Astrocyte of the spinal cord (primary cell): ENCODE results near the gene TPST2.

ENCODE experiments used
- DNase-seq: peaks from one replicate; pipeline ENCODE4 v3.0.0; 2011; ENCODE audit warnings: low read depth, low spot score
- H3K4me3 ChIP-seq: 2 replicates; pipeline ENCODE4 v1.5.1; 2011; ENCODE audit warnings: low read depth, mild to moderate bottlenecking, low read length, moderate library complexity
- CTCF ChIP-seq: IDR thresholded peaks from 2 replicates; pipeline ENCODE4 v1.5.1; 2012; ENCODE audit warnings: low read depth, mild to moderate bottlenecking, low read length, inconsistent platforms
- in situ Hi-C: cut with HindIII; loops from 2 replicates; pipeline ENCODE4 v1.10.0; 2017; ENCODE audit warnings: low sequenced_read_pairs

The TPST2 gene

GRCh38 chr22:26612652-26613051 lies 22.7 kb upstream of the TPST2 start:
- in situ Hi-C loops: no loop called here
- H3K4me3 ChIP-seq: no peak overlapping the region
- no peak for TF ChIP-seq CTCF
- no peak for DNase-seq

- H3K4me3 ChIP-seq: no peak overlapping the region
- no peak for TF ChIP-seq CTCF
- DNase-seq: peak; percentile 4
- in situ Hi-C loops: no loop called here
These were observed 21.1 kb upstream of the TPST2 start for GRCh38 chr22:26610996-26611395.

- H3K4me3 ChIP-seq: no peak overlapping the region
- in situ Hi-C loops: no loop called here
- TF ChIP-seq CTCF: no peak
- peak; percentile 91 for DNase-seq
These were observed 20.4 kb upstream of the TPST2 start for GRCh38 chr22:26610072-26610958.

DNA sequence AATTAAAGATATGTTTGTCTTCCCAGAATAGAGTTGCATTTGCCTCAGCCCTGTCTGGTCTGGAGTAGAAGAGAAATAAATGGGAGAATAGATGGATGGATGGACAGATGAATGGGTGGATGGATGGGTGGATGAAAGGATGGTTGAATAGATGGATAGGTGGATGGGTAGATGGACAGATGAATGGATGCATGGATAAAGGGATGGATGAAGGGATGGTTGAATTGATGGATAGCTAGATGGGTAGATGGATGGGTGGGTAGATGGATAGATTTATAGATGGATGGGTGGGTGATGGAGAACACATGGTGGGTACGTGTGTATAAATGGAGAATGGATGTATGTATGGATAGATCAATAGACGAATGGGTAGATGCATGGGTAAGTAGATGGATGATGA lies 19.4 kb upstream of the TPST2 start:
- DNase-seq: no peak
- TF ChIP-seq CTCF: no peak
- in situ Hi-C loops: no loop called here
- H3K4me3 ChIP-seq: no peak overlapping the region

- in situ Hi-C loops: no loop called here
These were observed 18.2 kb upstream of the TPST2 start for GRCh38 chr22:26608129-26608528.

DNA sequence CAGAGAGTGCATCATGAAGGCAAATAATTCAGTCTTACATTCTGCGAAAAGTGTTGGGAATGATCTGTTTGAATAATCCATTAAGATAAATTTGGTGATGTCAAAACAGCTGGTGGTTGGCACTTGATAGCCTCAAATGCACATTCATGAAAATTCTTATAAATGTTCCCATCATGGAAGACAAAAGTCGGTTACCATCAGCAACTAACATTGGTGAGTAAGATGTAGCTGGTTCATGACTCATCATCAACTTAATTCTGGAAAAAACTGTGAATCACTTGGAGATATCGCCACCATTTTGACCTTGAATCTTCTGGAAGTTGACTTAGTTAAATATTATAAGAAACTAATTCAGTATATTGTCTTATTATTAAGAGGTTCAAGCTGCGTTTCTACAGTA lies 16.7 kb upstream of the TPST2 start:
- no peak overlapping the region for H3K4me3 ChIP-seq
- DNase-seq: peak; percentile 71
- TF ChIP-seq CTCF: no peak
- in situ Hi-C loops: no loop called here

More at GRCh38 chr22:26608129-26608528, 18.2 kb upstream of the TPST2 start:
- TF ChIP-seq CTCF: no peak
- peak; percentile 35 for DNase-seq
- no peak overlapping the region for H3K4me3 ChIP-seq
